Esophagus squamous epithelium (tissue), 5 donors: ENCODE results near the gene TEX44. TPM values are rescaled to one million over a fixed set of nuclear protein-coding genes. Genes with fewer than 3 reads are reported as not detected.

Experiments used
- DNase-seq: peaks from one replicate; lab custom pipeline; 2025; lab: John Stamatoyannopoulos, UW
- H3K27ac ChIP-seq, 4 donors: fragments of 200-600 bp; sonication (generic); one replicate each; pipeline ENCODE4 v1.5.1; 2016 to 2019; ENCODE audit warnings: mild to moderate bottlenecking in 1 of 4
- H3K27me3 ChIP-seq, 4 donors: fragments of 200-600 bp; sonication (generic); 1 replicate in 3 of 4; 2 replicates in 1 of 4; pipeline versions ENCODE4 v1.5.1 to v1.6.0; 2017 to 2021; ENCODE audit warnings: antibody characterized with exemption in 1 of 4
- H3K36me3 ChIP-seq, 3 donors: fragments of 200-600 bp; sonication (generic); one replicate each; pipeline ENCODE4 v1.5.1; 2016 to 2019
- H3K4me1 ChIP-seq, 3 donors: fragments of 200-600 bp; sonication (generic); one replicate each; pipeline ENCODE4 v1.5.1; 2017 to 2019
- H3K4me3 ChIP-seq, 4 donors: fragments of 200-600 bp; sonication (generic); 1 replicate in 3 of 4; 2 replicates in 1 of 4; pipeline ENCODE4 v1.5.1; 2016 to 2019; ENCODE audit warnings: mild to moderate bottlenecking in 2 of 4, moderate library complexity in 1 of 4
- H3K9me3 ChIP-seq, 3 donors: fragments of 200-600 bp; sonication (generic); one replicate each; pipeline ENCODE4 v1.5.1; 2016 to 2019
- CTCF ChIP-seq, 6 experiments: fragments of 450-650 bp in 4 of 6; fragments of 200-600 bp in 2 of 6; sonication (generic) in 2 of 6; IDR thresholded peaks; one replicate each; pipeline ENCODE4 v1.5.1; 2016 to 2019; ENCODE audit warnings: antibody characterized with exemption in 6 of 6, mild to moderate bottlenecking in 4 of 6, moderate library complexity in 4 of 6
- POLR2A ChIP-seq, 4 donors: fragments of 450-650 bp; IDR thresholded peaks; one replicate each; pipeline ENCODE4 v1.6.1; 2017; ENCODE audit warnings: antibody characterized with exemption in 4 of 4, mild to moderate bottlenecking in 4 of 4, moderate library complexity in 3 of 4
- WGBS, 2 donors: methylation state at CpG; one replicate each; pipeline ENCODE4 v1.1.5; 2018; 5-methylcytosine and 5-hydroxymethylcytosine counted together
- intact Hi-C: fragments of 100-400 bp; cut with DNase I; formaldehyde crosslinking; loops from one replicate; pipeline ENCODE4 v1.15.0; 2022
- total RNA-seq, 4 donors: library from RNA; depleted of rRNA; stranded (reverse); fragments of >200 nt; gene quantifications; one replicate each; pipeline ENCODE4 v1.1.0, GENCODE V29; 2016
- donor health status: DM: yes; HTN: yes; CAD: no.

TEX44 gene
- total RNA-seq, 4 donors from 2014 or later: not detected

- intact Hi-C loops: no loop called here
- TF ChIP-seq CTCF (IDR thresholded peaks at IDR 0.05) (no peak), POLR2A (IDR thresholded peaks at IDR 0.05) (no peak)
- no peak overlapping the region for H3K4me3 ChIP-seq
- H3K4me1 ChIP-seq: peaks cover 0 to 30% (median 6%) of the 10 kb centered on the region in 3 donors
- DNase-seq: no peak
- WGBS, 2 donors: 70 to 72% methylated on average over 12 to 13 of the region's 13 CpGs
- H3K36me3 ChIP-seq: no peaks in the 10 kb centered on the region
- no peaks in the 10 kb centered on the region for H3K9me3 ChIP-seq
- peak overlapping the region in 3 of 4 donors; percentile 42 to 69 (median 63) for H3K27ac ChIP-seq
- H3K27me3 ChIP-seq: no peaks in the 10 kb centered on the region
Observed at GRCh38 chr2:231633241-231633976, 40.7 kb downstream of the TEX44 start.

DNA sequence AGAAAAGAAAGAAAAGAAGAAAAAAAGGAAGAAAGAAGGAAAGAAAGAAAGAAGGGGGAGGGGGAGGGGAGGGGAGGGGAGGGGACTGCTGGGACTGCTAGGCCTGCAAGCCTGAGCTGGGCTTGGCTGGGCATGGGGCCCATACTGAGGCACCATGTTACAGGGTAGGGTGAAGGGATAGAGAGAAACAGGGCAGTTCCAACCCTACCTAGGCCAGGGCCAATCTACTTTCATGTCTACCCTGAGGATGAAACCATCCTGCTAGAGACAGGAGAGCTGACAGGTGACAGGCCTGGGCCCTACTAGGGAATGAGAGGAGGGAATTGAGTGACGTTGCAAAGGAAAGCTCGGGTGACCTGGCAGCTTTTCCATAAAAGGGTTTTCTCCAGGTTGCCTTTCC lies 41.7 kb downstream of the TEX44 start:
- no peak for DNase-seq
- no peaks in the 10 kb centered on the region for H3K27me3 ChIP-seq
- no peak overlapping the region for H3K4me3 ChIP-seq
- WGBS, 2 donors: 94 to 95% methylated on average over 2 of the region's 2 CpGs
- no peaks in the 10 kb centered on the region for H3K9me3 ChIP-seq
- H3K27ac ChIP-seq: peak overlapping the region in 3 of 4 donors; percentile 21 to 58 (median 50)
- H3K36me3 ChIP-seq: no peaks in the 10 kb centered on the region
- peaks cover 0 to 33% (median 9%) of the 10 kb centered on the region in 3 donors for H3K4me1 ChIP-seq
- TF ChIP-seq CTCF (IDR thresholded peaks at IDR 0.05) (no peak), POLR2A (IDR thresholded peaks at IDR 0.05) (no peak)
- intact Hi-C loops: no loop called here

DNA sequence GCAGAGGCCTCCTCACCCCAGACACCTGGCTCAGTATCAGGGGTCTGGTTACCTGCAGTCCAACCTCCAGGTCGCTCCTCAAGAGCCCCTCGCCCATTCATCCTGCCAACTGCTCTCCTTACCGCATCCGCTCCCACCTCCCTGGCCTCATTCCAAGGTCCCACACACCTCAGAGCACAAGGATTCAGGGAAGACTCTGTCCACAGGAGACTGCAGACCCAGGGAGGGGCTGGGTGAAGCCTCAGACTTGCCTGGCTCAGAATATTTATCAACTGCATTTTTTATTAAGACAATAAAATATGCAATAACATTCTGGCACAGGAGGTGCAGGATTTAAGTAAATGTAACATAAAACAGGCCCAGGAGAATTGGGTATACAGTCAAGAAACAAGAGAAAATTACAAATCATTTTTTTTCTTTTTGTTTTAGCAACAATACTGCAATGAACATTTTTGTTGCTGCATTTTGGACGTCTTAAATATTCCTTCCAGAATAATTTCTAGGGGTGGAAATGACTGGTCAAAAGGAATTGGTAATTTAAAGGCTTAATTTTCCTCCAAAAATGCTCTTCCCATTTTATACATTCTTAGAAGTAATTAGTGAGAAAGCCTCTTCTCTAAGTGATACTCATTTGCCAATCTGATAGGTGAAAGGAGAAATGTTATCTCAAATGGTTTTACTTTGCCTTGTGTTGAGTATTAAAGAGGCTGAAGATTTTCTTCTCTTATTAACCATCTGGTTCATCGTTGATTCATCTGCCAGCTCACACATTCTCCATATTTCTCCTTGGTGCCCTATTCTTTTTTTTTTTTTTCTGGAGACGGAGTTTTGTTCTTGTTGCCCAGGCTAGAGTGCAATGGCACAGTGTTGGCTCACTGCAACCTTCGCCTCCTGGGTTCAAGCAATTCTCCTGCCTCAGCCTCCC lies 42.5 kb downstream of the TEX44 start:
- Histone ChIP-seq H3K27me3 (no peaks in the 10 kb centered on the region), H3K4me1 (peaks cover 0 to 33% (median 12%) of the 10 kb centered on the region in 3 donors), H3K4me3 (no peak overlapping the region), H3K27ac (peak overlapping the region in 3 of 4 donors; percentile 21 to 58 (median 50)), H3K9me3 (no peaks in the 10 kb centered on the region), H3K36me3 (no peaks in the 10 kb centered on the region)
- TF ChIP-seq POLR2A (IDR thresholded peaks at IDR 0.05): no peak
- no peak for TF ChIP-seq CTCF (IDR thresholded peaks at IDR 0.05)
- DNase-seq: no peak
- 65 to 74% methylated on average over 6 to 8 of the region's 8 CpGs for WGBS, 2 donors
- intact Hi-C loops: no loop called here

DNA sequence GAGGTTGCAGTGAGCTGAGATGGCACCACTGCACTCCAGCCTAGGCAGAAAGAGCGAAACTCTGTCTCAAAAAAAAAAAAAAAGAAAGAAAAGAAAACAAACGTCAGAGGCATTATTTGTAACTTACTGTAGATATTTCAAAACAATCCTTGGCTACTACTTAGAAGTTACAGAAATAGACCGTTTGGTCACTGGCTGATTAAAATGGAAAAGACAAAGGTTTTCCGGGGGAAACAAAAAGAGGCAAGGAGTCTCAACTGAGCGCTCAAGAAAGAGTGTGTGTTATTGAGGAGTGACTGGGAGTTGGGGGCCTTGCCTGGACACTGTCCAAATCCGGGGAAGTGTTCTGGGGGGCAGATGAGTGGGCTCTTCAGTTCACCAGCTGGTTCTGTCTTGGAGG lies 47.6 kb downstream of the TEX44 start:
- intact Hi-C loops: no loop called here
- H3K9me3 ChIP-seq: no peaks in the 10 kb centered on the region
- H3K36me3 ChIP-seq: no peaks in the 10 kb centered on the region
- H3K27me3 ChIP-seq: no peaks in the 10 kb centered on the region
- H3K27ac ChIP-seq: peak overlapping the region; percentile 91 to 96 (median 93)
- no peak for DNase-seq
- H3K4me3 ChIP-seq: no peak overlapping the region
- no peak for TF ChIP-seq CTCF (IDR thresholded peaks at IDR 0.05)
- no peak for TF ChIP-seq POLR2A (IDR thresholded peaks at IDR 0.05)
- WGBS, 2 donors: 33 to 43% methylated on average over 6 of the region's 6 CpGs
- peaks cover 20 to 55% (median 38%) of the 10 kb centered on the region in 3 donors for H3K4me1 ChIP-seq
